Mammary epithelial cell (primary cell): ENCODE results near the gene DOCK8.

Source experiments
- EZH2 ChIP-seq: IDR thresholded peaks from 2 replicates; pipeline ENCODE4 v1.6.1; 2012; ENCODE audit warnings: low read length, inconsistent platforms, borderline replicate concordance
- TF ChIP-seq, protein P1 (sequence below), 2 donors: IDR thresholded peaks in 1 of 2; conservative IDR thresholded peaks in 1 of 2; 2 replicates each; pipeline ENCODE4 v1.5.1; 2011 to 2012; ENCODE audit warnings: inconsistent platforms in 2 of 2, low read length in 2 of 2, mild to moderate bottlenecking in 2 of 2, control low read depth in 1 of 2, low read depth in 1 of 2; ENCODE audit not compliant: insufficient read depth in 1 of 2; ENCODE audit errors: extremely low read depth in 1 of 2

- TF ChIP-seq, protein P1, sequence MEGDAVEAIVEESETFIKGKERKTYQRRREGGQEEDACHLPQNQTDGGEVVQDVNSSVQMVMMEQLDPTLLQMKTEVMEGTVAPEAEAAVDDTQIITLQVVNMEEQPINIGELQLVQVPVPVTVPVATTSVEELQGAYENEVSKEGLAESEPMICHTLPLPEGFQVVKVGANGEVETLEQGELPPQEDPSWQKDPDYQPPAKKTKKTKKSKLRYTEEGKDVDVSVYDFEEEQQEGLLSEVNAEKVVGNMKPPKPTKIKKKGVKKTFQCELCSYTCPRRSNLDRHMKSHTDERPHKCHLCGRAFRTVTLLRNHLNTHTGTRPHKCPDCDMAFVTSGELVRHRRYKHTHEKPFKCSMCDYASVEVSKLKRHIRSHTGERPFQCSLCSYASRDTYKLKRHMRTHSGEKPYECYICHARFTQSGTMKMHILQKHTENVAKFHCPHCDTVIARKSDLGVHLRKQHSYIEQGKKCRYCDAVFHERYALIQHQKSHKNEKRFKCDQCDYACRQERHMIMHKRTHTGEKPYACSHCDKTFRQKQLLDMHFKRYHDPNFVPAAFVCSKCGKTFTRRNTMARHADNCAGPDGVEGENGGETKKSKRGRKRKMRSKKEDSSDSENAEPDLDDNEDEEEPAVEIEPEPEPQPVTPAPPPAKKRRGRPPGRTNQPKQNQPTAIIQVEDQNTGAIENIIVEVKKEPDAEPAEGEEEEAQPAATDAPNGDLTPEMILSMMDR (conservative IDR thresholded peaks at IDR 0.05 in 1 of 2, IDR thresholded peaks at IDR 0.05 in 1 of 2; ENCODE audit: extremely low read depth in 1 of 2, insufficient read depth in 1 of 2, low read depth in 1 of 2, low read length in 2 of 2), result no peak
- TF ChIP-seq EZH2, result no peak
Observed at GRCh38 chr9:373759-374206, 159.1 kb downstream of the DOCK8 start.
